Left cardiac atrium (tissue), 4 donors: ENCODE data around the gene DDX28. TPM values are rescaled to one million over a fixed set of nuclear protein-coding genes. Genes with fewer than 3 reads are reported as not detected.
"Not testable (repeated sequence)": the region's sequence is repeated elsewhere in the genome, so short reads cannot be mapped to it uniquely, and the experiment has no call there.

Experiments
- ATAC-seq, 2 donors: fragments of 200-7000 bp; cut with Tn5 transposase; one replicate each; pipeline ENCODE4 v1.9.1; 2020; ENCODE audit warnings: mild to moderate bottlenecking in 2 of 2, moderate library complexity in 2 of 2
- DNase-seq: peaks from one replicate; pipeline ENCODE4 v3.0.0-alpha.2; 2020
- intact Hi-C, 2 donors: fragments of 100-400 bp; cut with DNase I; formaldehyde crosslinking; loops; one replicate each; pipeline versions ENCODE4 v1.14.1 to v1.15.1; 2022 to 2023
- total RNA-seq, 2 donors: library from RNA; stranded (reverse); fragmentation: NEBNext Ultra II Directional; extraction: Animal tissue kit (Norgen Biotek cat#: 25700); gene quantifications; one replicate each; pipeline ENCODE4 v1.2.1, GENCODE V29; 2021
- donor health status: DM: no; HTN: yes; CAD: no.
- donor health status: DM: no; HTN: yes; CAD: no; lungs with severe emphysema.
- donor health status: DM: yes; HTN: yes; CAD: no.
- donor health status: Dilated cardiomyopathy.

The DDX28 gene
- total RNA-seq, 2 donors from 2014 or later = 7.2 to 8.4 TPM

- intact Hi-C loops = loop anchor here (2.0 to 10.0 kb wide), 4 partner anchors 49 to 227 kb away; partner anchors contain the start of gene NRN1L (in 1 of the 2)
- ATAC-seq (no peak), DNase-seq (no peak)
Measured at GRCh38 chr16:68041783-68042182, 18.8 kb upstream of the DDX28 start.

GRCh38 chr16:68040506-68041288 is 17.7 kb upstream of the DDX28 start:
- DNase-seq = peak; percentile 86
- peak; percentile 95 to 96 for ATAC-seq
- intact Hi-C loops = loop anchor here (2.0 to 10.0 kb wide), 4 partner anchors 48 to 226 kb away; partner anchors contain the start of gene NRN1L (in 1 of the 2)

GRCh38 chr16:68037841-68038597 is 15.0 kb upstream of the DDX28 start:
- no peak for ATAC-seq
- intact Hi-C loops = no loop called here
- DNase-seq = no peak

- intact Hi-C loops = no loop called here
- DNase-seq (no peak), ATAC-seq (no peak)
Measured at GRCh38 chr16:68035227-68035626, 12.2 kb upstream of the DDX28 start.

- DNase-seq (no peak), ATAC-seq (no peak)
- intact Hi-C loops = no loop called here
Measured at GRCh38 chr16:68033101-68033500, 10.1 kb upstream of the DDX28 start.

GRCh38 chr16:68031951-68032350 is 8.9 kb upstream of the DDX28 start:
- DNase-seq = no peak
- ATAC-seq = peak in 1 of 2 donors; percentile 24
- intact Hi-C loops = no loop called here

- peak in 1 of 2 donors; percentile 70 for ATAC-seq
- DNase-seq = peak; percentile 42
- intact Hi-C loops = not testable (repeated sequence)
Measured at GRCh38 chr16:68030108-68030507, 7.1 kb upstream of the DDX28 start.

GRCh38 chr16:68028996-68029395 is 6.0 kb upstream of the DDX28 start:
- ATAC-seq (no peak), DNase-seq (no peak)
- intact Hi-C loops = no loop called here

GRCh38 chr16:68022278-68022727 is 729 bp downstream of the DDX28 start:
- DNase-seq (no peak), ATAC-seq (peak in 1 of 2 donors; percentile 4)
- intact Hi-C loops = no loop called here

- intact Hi-C loops = no loop called here
- ATAC-seq (no peak), DNase-seq (no peak)
Measured at GRCh38 chr16:68021490-68021889, 1.5 kb downstream of the DDX28 start.

GRCh38 chr16:68019167-68019680 is 3.8 kb downstream of the DDX28 start:
- intact Hi-C loops = no loop called here
- DNase-seq = no peak

GRCh38 chr16:68015681-68016080 is 7.4 kb downstream of the DDX28 start, which contains the start of gene DPEP2NB:
Gene DPEP2NB, minus strand, starts transcription at chr16:68015911. Its CDS starts 141 bp downstream, at chr16:68015770.
- no peak for ATAC-seq
- intact Hi-C loops = no loop called here

More at GRCh38 chr16:68019167-68019680, 3.8 kb downstream of the DDX28 start:
- no peak for ATAC-seq

GRCh38 chr16:68013440-68013839 is 9.6 kb downstream of the DDX28 start:
- ATAC-seq = no peak
- DNase-seq = no peak

More at GRCh38 chr16:68015681-68016080, 7.4 kb downstream of the DDX28 start, which contains the start of gene DPEP2NB:
- no peak for DNase-seq

GRCh38 chr16:68009872-68010271 is 13.2 kb downstream of the DDX28 start:
- DNase-seq, ATAC-seq, intact Hi-C loops: not testable (repeated sequence)

More at GRCh38 chr16:68013440-68013839, 9.6 kb downstream of the DDX28 start:
- intact Hi-C loops = no loop called here

GRCh38 chr16:68009157-68009735 is 13.8 kb downstream of the DDX28 start:
- no peak for ATAC-seq
- no peak for DNase-seq
- intact Hi-C loops = no loop called here

- ATAC-seq = peak; percentile 80 to 87
- intact Hi-C loops = no loop called here
- DNase-seq = no peak
Measured at GRCh38 chr16:68005786-68006286, 17.2 kb downstream of the DDX28 start.

GRCh38 chr16:68005211-68005610 is 17.8 kb downstream of the DDX28 start:
- DNase-seq (no peak), ATAC-seq (no peak)
- intact Hi-C loops = no loop called here

GRCh38 chr16:68003031-68003430 is 20.0 kb downstream of the DDX28 start:
- DNase-seq = no peak
- intact Hi-C loops = no loop called here
- no peak for ATAC-seq

GRCh38 chr16:68000450-68000849 is 22.6 kb downstream of the DDX28 start:
- intact Hi-C loops = no loop called here
- ATAC-seq (peak in 1 of 2 donors; percentile 70), DNase-seq (peak; percentile 46)
